PC-9 (cell line): ENCODE results near the gene KIFAP3. TPM values are rescaled to one million over a fixed set of nuclear protein-coding genes. Genes with fewer than 3 reads are reported as not detected.

Experiments used
- BruUV-seq: library from RNA; stranded (reverse); fragments of 400-500 nt; replicated peaks from 2 replicates; lab custom pipeline; 2021; lab: Mats Ljungman, UMichigan
- CTCF ChIA-PET: fragments of 300-600 bp; sonication (Branson Sonifier 250); formaldehyde crosslinking; loops from one replicate; lab custom pipeline; 2022; ENCODE audit warnings: antibody characterized with exemption; lab: Charles Lee
- POLR2A ChIA-PET: fragments of 300-600 bp; sonication (Branson Sonifier 250); formaldehyde crosslinking; loops from one replicate; lab custom pipeline; 2022; ENCODE audit warnings: antibody characterized with exemption; ENCODE audit not compliant: unreplicated experiment; lab: Charles Lee
- DNase-seq, 2 experiments: peaks; one replicate each; pipeline versions ENCODE4 v3.0.0 to v3.0.0-alpha.2; 2015 to 2022; ENCODE audit warnings: mixed read lengths in 1 of 2
- H2AFZ ChIP-seq: fragments of 200-600 bp; sonication (generic); 2 replicates; pipeline ENCODE4 v1.8.1; 2017; ENCODE audit warnings: antibody characterized with exemption
- H3F3A ChIP-seq: fragments of 200-600 bp; sonication (generic); 2 replicates; pipeline ENCODE4 v1.8.1; 2017; ENCODE audit warnings: antibody characterized with exemption, mild to moderate bottlenecking, low read depth; ENCODE audit not compliant: insufficient read depth
- H3K27ac ChIP-seq: fragments of 200-600 bp; sonication (generic); 2 replicates; pipeline ENCODE4 v1.6.1; 2016; ENCODE audit warnings: mixed run types
- H3K27me3 ChIP-seq: fragments of 200-600 bp; sonication (generic); 2 replicates; pipeline ENCODE4 v1.6.1; 2016; ENCODE audit warnings: low read depth, mixed run types; ENCODE audit not compliant: insufficient read depth
- H3K36me3 ChIP-seq: fragments of 200-600 bp; sonication (generic); 2 replicates; pipeline ENCODE4 v1.6.1; 2016; ENCODE audit warnings: low read depth, mixed run types
- H3K4me1 ChIP-seq: fragments of 200-600 bp; sonication (generic); replicated peaks from 2 replicates; pipeline ENCODE4 v1.6.1; 2016; ENCODE audit warnings: mixed run types; ENCODE audit not compliant: insufficient read depth
- H3K4me2 ChIP-seq: fragments of 200-600 bp; sonication (generic); 2 replicates; pipeline ENCODE4 v1.6.1; 2017; ENCODE audit warnings: mixed run types
- H3K4me3 ChIP-seq: fragments of 200-600 bp; sonication (generic); 2 replicates; pipeline ENCODE4 v1.6.1; 2016; ENCODE audit warnings: mixed run types
- H3K79me2 ChIP-seq: fragments of 200-600 bp; sonication (generic); 2 replicates; pipeline ENCODE4 v1.6.1; 2017; ENCODE audit warnings: low read depth, mixed run types
- H3K9me2 ChIP-seq: fragments of 200-600 bp; sonication (generic); 2 replicates; pipeline ENCODE4 v1.8.1; 2017; ENCODE audit warnings: mild to moderate bottlenecking; ENCODE audit not compliant: insufficient read depth
- H3K9me3 ChIP-seq: fragments of 200-600 bp; sonication (generic); 2 replicates; pipeline ENCODE4 v1.8.1; 2016; ENCODE audit warnings: low read depth; ENCODE audit not compliant: insufficient read depth
- H4K20me1 ChIP-seq: fragments of 200-600 bp; sonication (generic); 2 replicates; pipeline ENCODE4 v1.8.1; 2017; ENCODE audit not compliant: insufficient read depth
- CTCF ChIP-seq: fragments of 200-600 bp; sonication (generic); conservative IDR thresholded peaks from 2 replicates; pipeline ENCODE4 v1.6.1; 2017; ENCODE audit warnings: mixed run types, antibody characterized with exemption, mild to moderate bottlenecking, moderate library complexity
- EZH2 ChIP-seq: fragments of 200-600 bp; sonication (generic); IDR thresholded peaks from 2 replicates; pipeline ENCODE4 v1.8.0; 2017; ENCODE audit warnings: antibody characterized with exemption, low read depth
- intact Hi-C: fragments of 100-400 bp; cut with micrococcal nuclease; formaldehyde crosslinking; loops from one replicate; pipeline ENCODE4 v1.10.0; 2022; ENCODE audit not compliant: unreplicated experiment
- total RNA-seq: library from RNA; stranded (reverse); gene quantifications from 2 replicates; pipeline ENCODE4 v1.2.3, GENCODE V29; 2021

The KIFAP3 gene
- total RNA-seq, 1 experiment from 2014 or later = 9.7 TPM

DNA sequence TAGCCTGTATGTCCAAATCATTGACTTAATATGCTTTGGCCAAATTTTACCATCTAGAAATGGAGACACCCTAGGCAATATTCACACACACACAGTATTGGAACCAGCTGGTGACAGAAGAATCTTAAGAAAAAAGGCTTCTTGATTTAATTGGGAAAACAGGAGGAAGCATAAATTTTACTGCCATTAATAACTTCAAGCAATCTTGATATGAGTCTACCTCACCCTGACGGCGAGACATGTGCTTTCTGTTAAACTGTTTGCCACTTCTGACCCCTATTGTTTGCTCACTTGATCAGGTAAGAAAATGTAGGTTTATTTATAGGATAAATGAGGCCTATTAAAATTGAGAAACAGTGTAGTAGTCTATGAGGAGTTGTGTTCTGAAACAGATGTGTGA lies 73.2 kb downstream of the KIFAP3 start:
- no peak overlapping the region for H3K4me3 ChIP-seq
- no peaks in the 10 kb centered on the region for H3K9me3 ChIP-seq
- H2AFZ ChIP-seq = no peak overlapping the region
- no peak overlapping the region for H3K27ac ChIP-seq
- CTCF ChIA-PET = no interaction called here
- POLR2A ChIA-PET = no interaction called here
- no peak overlapping the region for H3K4me2 ChIP-seq
- intact Hi-C loops = no loop called here
- no peaks in the 10 kb centered on the region for H3K79me2 ChIP-seq
- BruUV-seq = no TSS peak
- no peaks in the 10 kb centered on the region for H3K36me3 ChIP-seq
- DNase-seq = no peak
- no peak for TF ChIP-seq CTCF
- no peak for TF ChIP-seq EZH2
- H3K4me1 ChIP-seq = peaks cover 9% of the 10 kb centered on the region
- no peaks in the 10 kb centered on the region for H4K20me1 ChIP-seq
- no peaks in the 10 kb centered on the region for H3K9me2 ChIP-seq
- no peaks in the 10 kb centered on the region for H3K27me3 ChIP-seq
- H3F3A ChIP-seq = no peaks in the 10 kb centered on the region

DNA sequence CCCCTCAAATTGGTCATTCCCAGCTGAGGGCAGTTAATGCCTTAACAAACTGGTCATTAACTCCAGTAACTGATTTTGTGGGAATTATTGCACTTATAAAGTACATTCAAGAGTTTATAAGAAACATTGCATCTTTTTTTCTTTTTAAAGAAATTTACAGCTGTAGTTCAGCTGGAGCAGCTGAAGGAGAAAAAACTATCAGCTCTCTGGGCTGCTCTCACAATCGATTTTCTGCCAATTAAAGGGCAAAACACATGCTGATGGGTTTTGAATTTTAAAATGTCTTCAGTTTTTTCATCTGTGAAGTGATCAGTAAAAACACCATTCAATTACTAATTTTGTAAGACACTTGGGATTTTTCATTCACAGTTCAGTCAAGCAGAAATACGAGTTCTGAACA lies 74.7 kb downstream of the KIFAP3 start:
- Histone ChIP-seq H3K4me3 (no peak overlapping the region), H3K36me3 (no peaks in the 10 kb centered on the region), H3K9me3 (no peaks in the 10 kb centered on the region), H3K9me2 (no peaks in the 10 kb centered on the region), H3K27me3 (no peaks in the 10 kb centered on the region), H4K20me1 (no peaks in the 10 kb centered on the region), H2AFZ (no peak overlapping the region), H3K4me1 (peaks cover 9% of the 10 kb centered on the region), H3F3A (no peaks in the 10 kb centered on the region), H3K79me2 (no peaks in the 10 kb centered on the region), H3K4me2 (no peak overlapping the region), H3K27ac (peak overlapping the region; percentile 40)
- intact Hi-C loops = no loop called here
- DNase-seq = no peak
- TF ChIP-seq EZH2 = no peak
- TF ChIP-seq CTCF = no peak
- BruUV-seq = no TSS peak
- ChIA-PET POLR2A (no interaction called here), CTCF (no interaction called here)

DNA sequence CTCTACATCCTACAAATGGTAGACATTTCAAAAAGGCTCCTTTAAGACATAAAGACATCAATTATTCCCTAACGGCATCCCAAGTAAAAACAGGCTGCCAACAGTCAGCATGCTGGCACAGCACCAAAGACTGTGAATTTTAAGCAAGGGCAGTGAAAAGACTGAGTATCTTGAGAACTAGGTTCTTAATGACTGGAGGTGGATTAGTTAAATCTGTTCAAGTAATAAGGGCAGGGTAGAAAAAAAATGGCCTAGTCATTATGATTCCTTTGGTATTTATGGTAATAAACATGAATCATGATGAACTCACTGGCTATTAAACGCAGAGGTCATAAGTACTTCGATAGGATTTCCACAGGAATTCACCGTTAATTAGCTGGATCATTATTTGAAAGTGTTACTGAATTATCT lies 75.2 kb downstream of the KIFAP3 start:
- intact Hi-C loops = no loop called here
- Histone ChIP-seq H2AFZ (0 out of 2 replicates have a peak overlapping the region, but pooled peaks have one; percentile 23), H3K4me3 (no peak overlapping the region), H3K9me2 (no peaks in the 10 kb centered on the region), H3K9me3 (no peaks in the 10 kb centered on the region), H3K27ac (peak overlapping the region; percentile 40), H3K36me3 (no peaks in the 10 kb centered on the region), H4K20me1 (no peaks in the 10 kb centered on the region), H3F3A (no peaks in the 10 kb centered on the region), H3K27me3 (no peaks in the 10 kb centered on the region), H3K4me2 (no peak overlapping the region), H3K79me2 (no peaks in the 10 kb centered on the region), H3K4me1 (peaks cover 9% of the 10 kb centered on the region)
- TF ChIP-seq CTCF = no peak
- TF ChIP-seq EZH2 = no peak
- POLR2A ChIA-PET = no interaction called here
- no TSS peak for BruUV-seq
- CTCF ChIA-PET = no interaction called here
- DNase-seq = peak in 1 of 2 experiments; percentile 65
